Medulla oblongata (tissue), 1 donor: ENCODE results near the gene RPS28.
"Not testable (repeated sequence)": the region's sequence is repeated elsewhere in the genome, so short reads cannot be mapped to it uniquely, and the experiment has no call there.

Source experiments
- DNase-seq: peaks from one replicate; pipeline ENCODE4 v3.0.0-alpha.2; 2015; ENCODE audit errors: extremely low spot score

Gene RPS28

DNA sequence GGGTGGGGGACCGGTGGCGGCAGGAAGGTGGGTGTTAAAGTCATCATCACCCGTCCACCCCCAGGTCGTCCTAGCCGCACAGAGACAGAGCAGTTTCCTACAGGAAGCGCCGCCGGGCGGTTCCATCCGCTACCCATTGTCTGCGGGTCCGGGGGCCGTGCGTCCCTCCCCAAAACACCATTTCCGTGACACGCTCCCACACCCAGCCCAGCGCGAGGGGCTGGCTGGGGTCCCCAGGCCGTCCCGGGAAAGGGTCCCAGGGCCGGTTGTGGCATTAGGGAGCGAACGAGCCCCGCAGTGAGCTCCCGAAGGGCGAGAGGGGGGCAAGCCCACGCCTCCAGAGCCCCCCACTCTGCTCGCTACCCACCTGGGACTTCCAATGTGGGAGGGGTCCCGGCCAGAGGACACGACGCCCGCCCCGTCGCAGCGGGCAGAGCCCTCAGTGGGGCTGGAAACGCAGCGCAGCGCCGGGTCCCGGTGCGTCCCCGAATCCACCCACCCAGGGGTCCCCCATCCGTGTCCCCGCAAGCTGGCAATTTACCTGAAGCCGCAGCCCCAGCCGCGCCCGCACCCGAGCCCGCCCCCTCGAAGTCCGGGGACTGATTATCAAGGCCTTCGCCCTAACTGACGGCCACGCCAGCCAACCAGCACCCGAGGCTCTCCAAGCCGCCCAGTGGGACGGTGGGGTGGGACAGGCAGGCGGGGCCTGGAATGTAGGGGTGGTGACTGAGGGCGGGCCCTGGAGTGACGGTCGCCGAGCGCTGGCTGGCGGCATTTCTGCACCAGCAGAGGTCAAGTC is 21.6 kb downstream of the RPS28 start, which contains the start of gene KANK3:
KANK3 (minus strand) TSS at position 579 of the 799 bp plus-strand sequence. CDS start 5,434 bp downstream, outside the sequence.
- peak; percentile 94 for DNase-seq

- DNase-seq = no peak
Measured at GRCh38 chr19:8343483-8343844, 22.2 kb downstream of the RPS28 start.

DNA sequence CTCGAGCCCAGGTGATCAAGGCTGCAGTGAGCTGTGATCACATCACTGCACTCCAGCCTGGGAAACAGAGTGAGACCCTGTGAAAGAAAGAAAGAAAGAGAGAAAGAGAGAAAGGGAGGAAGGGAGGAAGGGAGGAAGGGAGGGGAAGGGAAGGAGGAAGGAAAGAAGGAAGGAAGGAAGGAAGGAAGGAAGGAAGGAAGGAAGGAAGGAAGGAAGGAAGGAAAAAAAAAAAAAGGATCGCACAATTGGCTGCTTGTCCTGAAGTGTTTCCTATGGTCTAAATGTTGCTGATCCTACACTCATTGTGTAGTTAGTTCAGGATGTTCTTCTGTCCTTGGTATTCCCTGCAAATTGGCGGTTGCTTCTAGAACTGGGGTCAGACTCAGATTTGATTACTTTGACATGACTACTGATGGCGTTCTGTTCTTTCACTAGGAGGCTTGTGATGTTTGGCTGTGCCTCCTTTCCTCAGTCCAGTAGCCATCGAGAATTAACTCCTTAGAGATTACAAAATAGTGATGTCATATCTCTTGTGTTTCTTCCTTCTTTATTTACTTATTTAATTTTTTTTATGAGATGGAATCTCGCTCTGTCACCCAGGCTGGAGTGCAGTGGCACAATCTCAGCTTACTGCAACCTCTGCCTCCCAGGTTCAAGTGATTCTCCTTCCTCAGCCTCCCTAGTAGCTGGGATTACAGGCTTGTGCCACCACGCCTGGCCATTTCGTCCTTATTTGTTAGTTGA is 28.5 kb downstream of the RPS28 start:
- DNase-seq = not testable (repeated sequence)

- DNase-seq = no peak
Measured at GRCh38 chr19:8352134-8352827, 31.0 kb downstream of the RPS28 start.

GRCh38 chr19:8352845-8353244 is 31.5 kb downstream of the RPS28 start:
- DNase-seq = not testable (repeated sequence)

GRCh38 chr19:8355631-8356402 is 34.5 kb downstream of the RPS28 start:
- no peak for DNase-seq

- no peak for DNase-seq
Measured at GRCh38 chr19:8357007-8357521, 35.8 kb downstream of the RPS28 start.

DNA sequence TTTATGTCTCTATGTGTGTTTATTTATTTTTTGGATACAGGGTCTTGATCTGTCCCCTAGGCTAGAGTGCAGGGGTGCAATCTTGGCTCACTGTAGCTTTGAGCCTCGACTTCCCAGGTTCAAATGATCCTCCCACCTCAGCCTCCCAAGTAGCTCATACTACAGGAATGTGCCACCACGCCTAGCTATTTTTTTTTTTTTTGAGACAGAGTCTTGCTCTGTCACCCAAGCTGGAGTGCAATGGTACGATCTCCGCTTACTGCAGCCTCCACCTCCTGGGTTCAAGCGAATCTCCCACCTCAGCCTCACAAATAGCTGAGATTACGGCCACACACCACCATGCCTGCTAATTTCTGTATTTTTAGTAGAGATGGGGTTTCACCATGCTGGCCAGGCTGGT is 37.7 kb downstream of the RPS28 start:
- DNase-seq = no peak

DNA sequence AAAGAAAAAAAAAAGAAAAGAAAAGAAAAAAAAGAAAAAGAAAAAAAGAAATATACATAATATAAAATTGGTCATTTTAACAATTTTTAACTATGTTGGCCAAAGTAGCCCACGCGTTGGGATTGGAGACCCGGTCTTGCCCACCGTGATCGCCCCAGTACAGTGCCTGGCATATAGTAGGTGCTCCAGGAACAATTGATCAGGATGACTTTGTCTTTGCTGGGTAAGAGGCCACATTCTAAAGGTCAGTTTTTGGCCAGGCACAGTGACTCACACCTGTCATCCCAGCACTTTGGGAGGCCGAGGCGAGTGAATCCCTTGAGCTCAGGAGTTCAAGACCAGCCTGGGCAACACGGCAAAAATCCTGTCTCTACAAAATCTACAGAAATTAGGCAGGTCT is 38.9 kb downstream of the RPS28 start:
- no peak for DNase-seq

- DNase-seq = peak; percentile 83
Measured at GRCh38 chr19:8361921-8362793, 40.9 kb downstream of the RPS28 start.

- peak; percentile 74 for DNase-seq
Measured at GRCh38 chr19:8363803-8364771, 42.8 kb downstream of the RPS28 start, which contains the start of gene ANGPTL4. Gene ANGPTL4 (plus strand): TSS chr19:8364155. CDS start chr19:8364322, 167 bp downstream.

GRCh38 chr19:8366121-8366581 is 44.9 kb downstream of the RPS28 start:
- DNase-seq = no peak

DNA sequence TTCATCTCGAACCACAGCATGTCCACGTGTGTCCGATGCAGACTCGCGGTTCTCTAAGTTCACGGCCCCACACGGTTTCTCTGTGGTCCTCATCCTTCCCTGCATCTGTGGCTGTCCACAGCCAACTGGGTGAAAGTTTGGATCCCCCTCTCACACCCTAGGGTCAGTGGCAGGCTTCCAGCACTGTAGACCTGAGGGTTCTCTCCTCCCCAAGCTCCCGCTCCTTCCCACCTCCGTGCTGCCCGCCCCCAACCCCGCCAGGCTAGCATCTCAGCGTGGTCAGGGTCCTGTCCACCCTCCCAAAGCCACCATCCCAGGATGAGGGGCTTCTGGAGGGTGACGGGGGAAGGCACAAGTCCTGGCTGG is 45.6 kb downstream of the RPS28 start:
- DNase-seq = no peak

GRCh38 chr19:8367327-8368001 is 46.2 kb downstream of the RPS28 start:
- DNase-seq = peak; percentile 90

DNA sequence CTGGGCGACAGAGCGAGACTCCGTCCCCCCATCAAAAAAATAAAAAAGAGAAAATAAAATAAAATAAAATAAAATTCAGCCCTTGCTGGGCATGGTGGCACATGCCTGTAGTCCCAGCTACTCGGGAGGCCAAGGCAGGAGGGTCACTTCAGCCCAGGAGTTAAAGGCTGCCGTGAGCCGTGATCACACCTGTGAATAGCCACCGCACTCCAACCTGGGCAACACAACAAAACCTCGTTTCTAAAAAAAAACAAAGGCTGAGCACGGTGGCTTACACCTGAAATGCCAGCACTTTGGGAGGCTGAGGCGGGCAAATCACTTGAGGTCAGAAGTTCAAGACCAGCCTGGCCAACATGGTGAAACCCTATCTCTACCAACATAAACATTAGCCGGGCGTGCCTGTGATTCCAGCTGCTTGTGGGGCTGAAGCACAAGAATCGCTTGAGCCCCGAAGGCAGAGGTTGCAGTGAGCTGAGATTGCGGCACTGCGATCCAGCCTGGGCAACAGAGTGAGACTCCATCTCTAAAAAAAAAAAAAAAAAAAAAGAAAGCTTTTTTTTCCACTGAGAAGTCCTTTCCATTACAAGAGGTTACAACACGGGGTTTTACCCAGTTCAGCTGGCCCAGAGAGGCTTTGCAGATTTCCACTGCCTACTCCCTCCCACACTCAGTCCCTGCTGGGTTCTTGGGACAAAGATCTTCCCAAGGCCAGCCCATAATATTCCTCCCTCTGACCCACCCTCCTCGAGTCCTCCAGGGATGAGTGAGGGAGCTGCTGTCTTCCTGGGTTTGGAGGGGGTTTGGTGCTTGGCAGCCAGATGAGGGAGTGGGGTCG is 49.1 kb downstream of the RPS28 start:
- DNase-seq = no peak

- no peak for DNase-seq
Measured at GRCh38 chr19:8371011-8371804, 49.9 kb downstream of the RPS28 start.
